PC-9 (cell line): ENCODE measurements around the gene CIITA. TPM values are rescaled to one million over a fixed set of nuclear protein-coding genes. Genes with fewer than 3 reads are reported as not detected.

Experiments used
- BruUV-seq: library from RNA; stranded (reverse); fragments of 400-500 nt; replicated peaks from 2 replicates; lab custom pipeline; 2021; lab: Mats Ljungman, UMichigan
- CTCF ChIA-PET: fragments of 300-600 bp; sonication (Branson Sonifier 250); formaldehyde crosslinking; loops from one replicate; lab custom pipeline; 2022; ENCODE audit warnings: antibody characterized with exemption; lab: Charles Lee
- POLR2A ChIA-PET: fragments of 300-600 bp; sonication (Branson Sonifier 250); formaldehyde crosslinking; loops from one replicate; lab custom pipeline; 2022; ENCODE audit warnings: antibody characterized with exemption; ENCODE audit not compliant: unreplicated experiment; lab: Charles Lee
- DNase-seq, 2 experiments: peaks; one replicate each; pipeline versions ENCODE4 v3.0.0 to v3.0.0-alpha.2; 2015 to 2022; ENCODE audit warnings: mixed read lengths in 1 of 2
- H2AFZ ChIP-seq: fragments of 200-600 bp; sonication (generic); 2 replicates; pipeline ENCODE4 v1.8.1; 2017; ENCODE audit warnings: antibody characterized with exemption
- H3F3A ChIP-seq: fragments of 200-600 bp; sonication (generic); 2 replicates; pipeline ENCODE4 v1.8.1; 2017; ENCODE audit warnings: antibody characterized with exemption, mild to moderate bottlenecking, low read depth; ENCODE audit not compliant: insufficient read depth
- H3K27ac ChIP-seq: fragments of 200-600 bp; sonication (generic); 2 replicates; pipeline ENCODE4 v1.6.1; 2016; ENCODE audit warnings: mixed run types
- H3K27me3 ChIP-seq: fragments of 200-600 bp; sonication (generic); 2 replicates; pipeline ENCODE4 v1.6.1; 2016; ENCODE audit warnings: low read depth, mixed run types; ENCODE audit not compliant: insufficient read depth
- H3K36me3 ChIP-seq: fragments of 200-600 bp; sonication (generic); 2 replicates; pipeline ENCODE4 v1.6.1; 2016; ENCODE audit warnings: low read depth, mixed run types
- H3K4me1 ChIP-seq: fragments of 200-600 bp; sonication (generic); replicated peaks from 2 replicates; pipeline ENCODE4 v1.6.1; 2016; ENCODE audit warnings: mixed run types; ENCODE audit not compliant: insufficient read depth
- H3K4me2 ChIP-seq: fragments of 200-600 bp; sonication (generic); 2 replicates; pipeline ENCODE4 v1.6.1; 2017; ENCODE audit warnings: mixed run types
- H3K4me3 ChIP-seq: fragments of 200-600 bp; sonication (generic); 2 replicates; pipeline ENCODE4 v1.6.1; 2016; ENCODE audit warnings: mixed run types
- H3K79me2 ChIP-seq: fragments of 200-600 bp; sonication (generic); 2 replicates; pipeline ENCODE4 v1.6.1; 2017; ENCODE audit warnings: low read depth, mixed run types
- H3K9me2 ChIP-seq: fragments of 200-600 bp; sonication (generic); 2 replicates; pipeline ENCODE4 v1.8.1; 2017; ENCODE audit warnings: mild to moderate bottlenecking; ENCODE audit not compliant: insufficient read depth
- H3K9me3 ChIP-seq: fragments of 200-600 bp; sonication (generic); 2 replicates; pipeline ENCODE4 v1.8.1; 2016; ENCODE audit warnings: low read depth; ENCODE audit not compliant: insufficient read depth
- H4K20me1 ChIP-seq: fragments of 200-600 bp; sonication (generic); 2 replicates; pipeline ENCODE4 v1.8.1; 2017; ENCODE audit not compliant: insufficient read depth
- EZH2 ChIP-seq: fragments of 200-600 bp; sonication (generic); IDR thresholded peaks from 2 replicates; pipeline ENCODE4 v1.8.0; 2017; ENCODE audit warnings: antibody characterized with exemption, low read depth
- intact Hi-C: fragments of 100-400 bp; cut with micrococcal nuclease; formaldehyde crosslinking; loops from one replicate; pipeline ENCODE4 v1.10.0; 2022; ENCODE audit not compliant: unreplicated experiment
- total RNA-seq: library from RNA; stranded (reverse); gene quantifications from 2 replicates; pipeline ENCODE4 v1.2.3, GENCODE V29; 2021
- TF ChIP-seq, protein P1 (sequence below): fragments of 200-600 bp; sonication (generic); conservative IDR thresholded peaks from 2 replicates; pipeline ENCODE4 v1.6.1; 2017; ENCODE audit warnings: mixed run types, antibody characterized with exemption, mild to moderate bottlenecking, moderate library complexity

Gene CIITA
- total RNA-seq, 1 experiment from 2014 or later: 1.7 TPM

DNA sequence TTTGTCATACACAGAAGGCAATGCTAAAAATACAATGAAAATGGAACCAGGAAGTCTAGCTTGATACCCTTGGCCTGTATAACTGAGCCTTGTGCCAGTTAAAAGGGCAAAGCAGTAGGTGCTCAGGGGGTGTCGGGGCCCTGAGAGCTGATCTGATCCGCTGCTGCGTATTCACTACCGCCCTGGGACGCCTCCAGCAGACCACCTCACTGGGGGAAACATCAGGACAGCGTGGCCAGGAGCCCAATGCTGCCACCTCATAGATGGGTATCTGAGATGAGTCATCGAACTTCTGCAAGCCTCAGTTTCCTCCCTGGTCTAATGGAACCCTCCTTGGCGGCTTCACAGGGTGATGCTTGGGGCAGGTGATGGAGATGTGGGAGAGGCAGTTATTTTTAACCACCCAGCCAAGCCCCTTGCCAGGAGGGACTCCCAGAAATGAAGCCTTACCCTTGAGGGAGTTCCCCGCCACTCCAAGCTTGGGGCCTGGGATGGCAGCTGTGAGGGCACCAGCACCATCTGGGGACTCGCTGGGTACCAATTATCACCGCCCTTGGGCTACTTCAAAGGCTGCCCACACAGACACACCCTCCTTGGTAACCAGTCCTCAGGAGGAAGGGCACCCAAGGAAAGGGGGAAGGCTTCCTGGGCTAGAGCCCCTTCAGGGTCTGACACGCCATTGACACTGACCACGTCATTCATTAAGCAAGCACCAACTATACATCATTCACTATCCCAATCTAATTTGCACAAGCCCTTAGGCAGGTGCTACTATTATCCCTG lies 57.5 kb downstream of the CIITA start:
- no peak overlapping the region for H3K4me3 ChIP-seq
- no peaks in the 10 kb centered on the region for H3F3A ChIP-seq
- intact Hi-C loops: no loop called here
- H4K20me1 ChIP-seq: peaks cover 32% of the 10 kb centered on the region
- H3K4me2 ChIP-seq: no peak overlapping the region
- ChIA-PET CTCF (no interaction called here), POLR2A (no interaction called here)
- H3K9me2 ChIP-seq: no peaks in the 10 kb centered on the region
- no TSS peak for BruUV-seq
- H3K27ac ChIP-seq: no peak overlapping the region
- DNase-seq: no peak
- H2AFZ ChIP-seq: no peak overlapping the region
- peaks cover under 1% of the 10 kb centered on the region; the same call in 1 of the 2 replicates for H3K4me1 ChIP-seq
- no peaks in the 10 kb centered on the region for H3K9me3 ChIP-seq
- H3K27me3 ChIP-seq: no peaks in the 10 kb centered on the region
- peaks cover 4% of the 10 kb centered on the region; the same call in 1 of the 2 replicates for H3K36me3 ChIP-seq
- TF ChIP-seq EZH2: no peak
- TF ChIP-seq, protein P1, sequence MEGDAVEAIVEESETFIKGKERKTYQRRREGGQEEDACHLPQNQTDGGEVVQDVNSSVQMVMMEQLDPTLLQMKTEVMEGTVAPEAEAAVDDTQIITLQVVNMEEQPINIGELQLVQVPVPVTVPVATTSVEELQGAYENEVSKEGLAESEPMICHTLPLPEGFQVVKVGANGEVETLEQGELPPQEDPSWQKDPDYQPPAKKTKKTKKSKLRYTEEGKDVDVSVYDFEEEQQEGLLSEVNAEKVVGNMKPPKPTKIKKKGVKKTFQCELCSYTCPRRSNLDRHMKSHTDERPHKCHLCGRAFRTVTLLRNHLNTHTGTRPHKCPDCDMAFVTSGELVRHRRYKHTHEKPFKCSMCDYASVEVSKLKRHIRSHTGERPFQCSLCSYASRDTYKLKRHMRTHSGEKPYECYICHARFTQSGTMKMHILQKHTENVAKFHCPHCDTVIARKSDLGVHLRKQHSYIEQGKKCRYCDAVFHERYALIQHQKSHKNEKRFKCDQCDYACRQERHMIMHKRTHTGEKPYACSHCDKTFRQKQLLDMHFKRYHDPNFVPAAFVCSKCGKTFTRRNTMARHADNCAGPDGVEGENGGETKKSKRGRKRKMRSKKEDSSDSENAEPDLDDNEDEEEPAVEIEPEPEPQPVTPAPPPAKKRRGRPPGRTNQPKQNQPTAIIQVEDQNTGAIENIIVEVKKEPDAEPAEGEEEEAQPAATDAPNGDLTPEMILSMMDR: no peak
- H3K79me2 ChIP-seq: peaks cover 20% of the 10 kb centered on the region

DNA sequence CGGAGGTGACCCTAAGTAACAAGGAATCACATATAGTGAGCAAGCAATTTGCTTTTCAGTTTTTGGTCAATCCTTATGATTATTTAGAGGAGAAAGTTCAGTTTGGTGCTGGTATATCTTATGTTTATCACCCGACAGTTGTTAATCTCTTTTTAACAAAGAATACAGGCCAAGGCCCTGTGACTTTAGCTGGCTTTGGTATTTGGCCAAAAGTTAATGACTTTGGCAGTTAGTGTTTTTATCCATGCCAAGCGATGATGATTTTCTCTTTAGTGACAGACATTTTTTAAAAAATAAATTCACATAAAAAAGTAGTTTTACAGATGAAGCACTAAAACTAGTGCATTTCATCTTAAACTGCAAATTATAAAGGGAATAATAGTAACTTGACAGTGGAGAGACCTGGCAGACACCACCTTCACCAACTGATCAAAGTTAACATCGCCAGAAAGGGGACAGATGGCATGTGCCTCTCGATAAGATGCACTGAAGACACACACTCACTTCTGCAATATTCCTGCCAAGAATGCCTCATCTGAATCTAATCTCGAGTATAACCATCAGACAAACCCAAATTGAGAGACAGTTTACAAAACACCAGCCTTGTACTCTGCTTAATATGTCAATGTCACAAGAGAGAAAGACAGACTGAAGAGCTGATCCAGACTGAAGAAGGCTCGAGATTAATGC lies 58.4 kb downstream of the CIITA start:
- POLR2A ChIA-PET: no interaction called here
- peaks cover 4% of the 10 kb centered on the region; the same call in 1 of the 2 replicates for H3K36me3 ChIP-seq
- intact Hi-C loops: no loop called here
- no peaks in the 10 kb centered on the region for H3K27me3 ChIP-seq
- no peaks in the 10 kb centered on the region for H3F3A ChIP-seq
- TF ChIP-seq EZH2: no peak
- TF ChIP-seq, protein P1: no peak
- no peak overlapping the region for H2AFZ ChIP-seq
- peaks cover 41% of the 10 kb centered on the region for H4K20me1 ChIP-seq
- H3K79me2 ChIP-seq: peaks cover 29% of the 10 kb centered on the region
- H3K27ac ChIP-seq: no peak overlapping the region
- peaks cover 9% of the 10 kb centered on the region for H3K4me1 ChIP-seq
- CTCF ChIA-PET: no interaction called here
- no peak overlapping the region for H3K4me3 ChIP-seq
- DNase-seq: no peak
- BruUV-seq: no TSS peak
- H3K9me2 ChIP-seq: no peaks in the 10 kb centered on the region
- H3K9me3 ChIP-seq: no peaks in the 10 kb centered on the region
- no peak overlapping the region for H3K4me2 ChIP-seq

DNA sequence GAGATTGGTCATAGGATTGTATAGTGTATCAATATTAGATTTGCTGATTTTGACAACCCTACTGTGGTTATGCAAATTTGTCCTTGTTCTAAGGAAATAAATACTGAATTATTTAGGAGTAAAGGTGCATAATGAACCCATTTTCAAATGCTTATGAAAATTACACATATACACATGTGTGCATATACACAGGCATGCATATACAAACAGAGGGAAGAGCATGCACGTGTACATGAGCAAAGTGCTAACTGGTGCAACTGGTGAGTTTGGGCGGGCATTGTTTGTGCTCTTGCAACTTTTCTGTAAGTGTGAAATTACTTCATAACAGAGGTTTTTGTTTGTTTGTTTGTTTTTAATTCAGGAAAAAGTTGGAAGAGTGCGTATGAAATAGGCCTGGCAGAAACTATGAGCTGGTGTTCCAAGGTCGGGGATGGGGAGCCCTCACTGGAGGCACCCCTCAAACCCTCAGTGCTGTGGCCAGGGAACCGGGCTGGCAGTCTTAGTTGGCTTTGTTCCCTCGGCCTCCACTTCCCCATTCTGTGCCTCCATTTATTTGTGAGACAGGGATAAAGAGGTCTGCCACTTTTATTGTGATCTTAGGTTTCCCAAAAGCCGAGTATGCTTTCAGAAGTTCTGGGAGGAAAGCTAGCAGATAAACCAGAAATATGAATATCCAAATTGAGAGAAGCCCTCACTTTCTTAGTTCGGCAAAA lies 59.4 kb downstream of the CIITA start:
- Histone ChIP-seq H3K4me2 (no peak overlapping the region), H3K36me3 (peaks cover 4% of the 10 kb centered on the region; the same call in 1 of the 2 replicates), H3K9me2 (no peaks in the 10 kb centered on the region), H2AFZ (no peak overlapping the region), H3K4me1 (peaks cover 19% of the 10 kb centered on the region), H3K4me3 (no peak overlapping the region), H3K9me3 (no peaks in the 10 kb centered on the region), H3K79me2 (peaks cover 39% of the 10 kb centered on the region), H3K27ac (no peak overlapping the region), H3F3A (no peaks in the 10 kb centered on the region), H3K27me3 (no peaks in the 10 kb centered on the region), H4K20me1 (peaks cover 44% of the 10 kb centered on the region)
- no TSS peak for BruUV-seq
- TF ChIP-seq, protein P1: no peak
- TF ChIP-seq EZH2: no peak
- CTCF ChIA-PET: interaction anchor here (0.8 kb wide), 1 partner anchor 35 kb away, joined by 3 read pairs; no protein-coding TSS in a partner anchor
- DNase-seq: no peak
- POLR2A ChIA-PET: no interaction called here
- intact Hi-C loops: no loop called here
